ENCODE results near the gene CDH4. TPM values are rescaled to one million over a fixed set of nuclear protein-coding genes. Genes with fewer than 3 reads are reported as not detected.
"Not testable (repeated sequence)": the region's sequence is repeated elsewhere in the genome, so short reads cannot be mapped to it uniquely, and the experiment has no call there.

Gene CDH4
- total and polyA plus RNA-seq, 5 donors from 2014 or later: 0.07 to 0.69 (median 0.49) TPM; not detected in 1

GRCh38 chr20:61854538-61854937, 602.5 kb downstream of the CDH4 start:
- H3K9me3 Mint-ChIP-seq; DNase-seq; H3K27me3 ChIP-seq (ENCODE audit: control insufficient read depth, insufficient read depth, low read length); H3K9me3 ChIP-seq (ENCODE audit: control insufficient read depth in 2 of 2, low read length in 2 of 2); H3K36me3 ChIP-seq (ENCODE audit: control insufficient read depth, insufficient read depth, low read length); ATAC-seq (ENCODE audit: low read depth in 2 of 2); H3K36me3 Mint-ChIP-seq; H3K4me1 Mint-ChIP-seq; H3K27me3 Mint-ChIP-seq; H3K4me3 Mint-ChIP-seq; H3K4me1 ChIP-seq (ENCODE audit: control insufficient read depth, insufficient read depth, low read length, poor library complexity, severe bottlenecking); H3K27ac ChIP-seq (ENCODE audit: insufficient read depth, low read length, poor library complexity, severe bottlenecking); H3K4me3 ChIP-seq (ENCODE audit: low read depth, low read length); H3K27ac Mint-ChIP-seq: not testable (repeated sequence)

- Histone ChIP-seq H3K9me3 (ENCODE audit: control insufficient read depth in 2 of 2, low read length in 2 of 2) (no peaks in the 10 kb centered on the region), H3K4me1 (ENCODE audit: control insufficient read depth, insufficient read depth, low read length, poor library complexity, severe bottlenecking) (no peaks in the 10 kb centered on the region), H3K36me3 (ENCODE audit: control insufficient read depth, insufficient read depth, low read length) (no peaks in the 10 kb centered on the region), H3K27ac (ENCODE audit: insufficient read depth, low read length, poor library complexity, severe bottlenecking) (no peak overlapping the region), H3K27me3 (ENCODE audit: control insufficient read depth, insufficient read depth, low read length) (no peaks in the 10 kb centered on the region), H3K4me3 (ENCODE audit: low read depth, low read length) (no peak overlapping the region)
- Mint-ChIP-seq H3K36me3 (no peaks in the 10 kb centered on the region), H3K4me3 (no peak overlapping the region), H3K27me3 (no peaks in the 10 kb centered on the region), H3K9me3 (peaks cover 0 to 3% (median 0%) of the 10 kb centered on the region in 7 donors), H3K4me1 (no peaks in the 10 kb centered on the region), H3K27ac (no peak overlapping the region)
- DNase-seq (no peak), ATAC-seq (ENCODE audit: low read depth in 2 of 2) (no peak)
Measured at GRCh38 chr20:61855286-61855685, 603.2 kb downstream of the CDH4 start.

GRCh38 chr20:61856626-61857413, 604.8 kb downstream of the CDH4 start:
- Histone ChIP-seq H3K27ac (ENCODE audit: insufficient read depth, low read length, poor library complexity, severe bottlenecking) (no peak overlapping the region), H3K9me3 (ENCODE audit: control insufficient read depth in 2 of 2, low read length in 2 of 2) (no peaks in the 10 kb centered on the region), H3K27me3 (ENCODE audit: control insufficient read depth, insufficient read depth, low read length) (no peaks in the 10 kb centered on the region), H3K4me3 (ENCODE audit: low read depth, low read length) (no peak overlapping the region), H3K4me1 (ENCODE audit: control insufficient read depth, insufficient read depth, low read length, poor library complexity, severe bottlenecking) (no peaks in the 10 kb centered on the region), H3K36me3 (ENCODE audit: control insufficient read depth, insufficient read depth, low read length) (no peaks in the 10 kb centered on the region)
- no peaks in the 10 kb centered on the region for H3K36me3 Mint-ChIP-seq
- H3K27me3 Mint-ChIP-seq: no peaks in the 10 kb centered on the region
- ATAC-seq (ENCODE audit: low read depth in 2 of 2): no peak
- peaks cover 0 to 3% (median 0%) of the 10 kb centered on the region in 7 donors for H3K9me3 Mint-ChIP-seq
- no peaks in the 10 kb centered on the region for H3K4me1 Mint-ChIP-seq
- no peak overlapping the region for H3K4me3 Mint-ChIP-seq
- H3K27ac Mint-ChIP-seq: no peak overlapping the region
- no peak for DNase-seq

GRCh38 chr20:61857414-61857775, 605.3 kb downstream of the CDH4 start:
- Histone ChIP-seq H3K4me3 (ENCODE audit: low read depth, low read length) (no peak overlapping the region), H3K27me3 (ENCODE audit: control insufficient read depth, insufficient read depth, low read length) (no peaks in the 10 kb centered on the region), H3K4me1 (ENCODE audit: control insufficient read depth, insufficient read depth, low read length, poor library complexity, severe bottlenecking) (no peaks in the 10 kb centered on the region), H3K27ac (ENCODE audit: insufficient read depth, low read length, poor library complexity, severe bottlenecking) (no peak overlapping the region), H3K9me3 (ENCODE audit: control insufficient read depth in 2 of 2, low read length in 2 of 2) (no peaks in the 10 kb centered on the region), H3K36me3 (ENCODE audit: control insufficient read depth, insufficient read depth, low read length) (no peaks in the 10 kb centered on the region)
- Mint-ChIP-seq H3K4me1 (no peaks in the 10 kb centered on the region), H3K4me3 (no peak overlapping the region), H3K27ac (no peak overlapping the region), H3K9me3 (peaks cover 0 to 3% (median 0%) of the 10 kb centered on the region in 7 donors), H3K36me3 (no peaks in the 10 kb centered on the region), H3K27me3 (no peaks in the 10 kb centered on the region)
- ATAC-seq (ENCODE audit: low read depth in 2 of 2) (no peak), DNase-seq (no peak)

- no peaks in the 10 kb centered on the region for H3K36me3 Mint-ChIP-seq
- H3K27me3 Mint-ChIP-seq: no peaks in the 10 kb centered on the region
- no peak for ATAC-seq (ENCODE audit: low read depth in 2 of 2)
Measured at GRCh38 chr20:61857884-61858283, 605.8 kb downstream of the CDH4 start.

GRCh38 chr20:61859767-61860166, 607.7 kb downstream of the CDH4 start:
- ATAC-seq (ENCODE audit: low read depth in 2 of 2): no peak
- no peak overlapping the region for H3K4me3 Mint-ChIP-seq
- no peaks in the 10 kb centered on the region for H3K4me1 Mint-ChIP-seq

More at GRCh38 chr20:61857884-61858283, 605.8 kb downstream of the CDH4 start:
- H3K9me3 ChIP-seq (ENCODE audit: control insufficient read depth in 2 of 2, low read length in 2 of 2): no peaks in the 10 kb centered on the region
- Mint-ChIP-seq H3K9me3 (peaks cover 0 to 3% (median 0%) of the 10 kb centered on the region in 7 donors), H3K27ac (no peak overlapping the region), H3K4me3 (no peak overlapping the region), H3K4me1 (no peaks in the 10 kb centered on the region)
- no peaks in the 10 kb centered on the region for H3K4me1 ChIP-seq (ENCODE audit: control insufficient read depth, insufficient read depth, low read length, poor library complexity, severe bottlenecking)
- no peak overlapping the region for H3K4me3 ChIP-seq (ENCODE audit: low read depth, low read length)
- no peaks in the 10 kb centered on the region for H3K27me3 ChIP-seq (ENCODE audit: control insufficient read depth, insufficient read depth, low read length)
- no peak for DNase-seq
- no peaks in the 10 kb centered on the region for H3K36me3 ChIP-seq (ENCODE audit: control insufficient read depth, insufficient read depth, low read length)
- H3K27ac ChIP-seq (ENCODE audit: insufficient read depth, low read length, poor library complexity, severe bottlenecking): no peak overlapping the region

GRCh38 chr20:61860260-61860987, 608.4 kb downstream of the CDH4 start:
- no peaks in the 10 kb centered on the region for H3K36me3 ChIP-seq (ENCODE audit: control insufficient read depth, insufficient read depth, low read length)
- H3K27ac ChIP-seq (ENCODE audit: insufficient read depth, low read length, poor library complexity, severe bottlenecking): no peak overlapping the region
- Mint-ChIP-seq H3K27ac (no peak overlapping the region), H3K36me3 (no peaks in the 10 kb centered on the region), H3K4me1 (no peaks in the 10 kb centered on the region), H3K27me3 (no peaks in the 10 kb centered on the region), H3K4me3 (no peak overlapping the region), H3K9me3 (peaks cover 0 to 7% (median 2%) of the 10 kb centered on the region in 7 donors)
- no peak overlapping the region for H3K4me3 ChIP-seq (ENCODE audit: low read depth, low read length)
- no peaks in the 10 kb centered on the region for H3K27me3 ChIP-seq (ENCODE audit: control insufficient read depth, insufficient read depth, low read length)
- peaks cover 3 to 9% of the 10 kb centered on the region in 2 experiments for H3K9me3 ChIP-seq (ENCODE audit: control insufficient read depth in 2 of 2, low read length in 2 of 2)
- no peaks in the 10 kb centered on the region for H3K4me1 ChIP-seq (ENCODE audit: control insufficient read depth, insufficient read depth, low read length, poor library complexity, severe bottlenecking)
- ATAC-seq (ENCODE audit: low read depth in 2 of 2) (no peak), DNase-seq (no peak)

More at GRCh38 chr20:61859767-61860166, 607.7 kb downstream of the CDH4 start:
- peaks cover 0 to 3% (median 0%) of the 10 kb centered on the region in 7 donors for H3K9me3 Mint-ChIP-seq
- no peaks in the 10 kb centered on the region for H3K4me1 ChIP-seq (ENCODE audit: control insufficient read depth, insufficient read depth, low read length, poor library complexity, severe bottlenecking)
- no peaks in the 10 kb centered on the region for H3K36me3 Mint-ChIP-seq
- no peak overlapping the region for H3K4me3 ChIP-seq (ENCODE audit: low read depth, low read length)
- H3K27me3 Mint-ChIP-seq: no peaks in the 10 kb centered on the region
- no peak overlapping the region for H3K27ac ChIP-seq (ENCODE audit: insufficient read depth, low read length, poor library complexity, severe bottlenecking)
- no peaks in the 10 kb centered on the region for H3K27me3 ChIP-seq (ENCODE audit: control insufficient read depth, insufficient read depth, low read length)
- peaks cover 0 to 2% of the 10 kb centered on the region in 2 experiments for H3K9me3 ChIP-seq (ENCODE audit: control insufficient read depth in 2 of 2, low read length in 2 of 2)
- no peak overlapping the region for H3K27ac Mint-ChIP-seq
- no peaks in the 10 kb centered on the region for H3K36me3 ChIP-seq (ENCODE audit: control insufficient read depth, insufficient read depth, low read length)
- DNase-seq: no peak

Data from CD4-positive, CD25-positive, alpha-beta regulatory T cell (primary cell).